ENCODE measurements around the gene ZNF335.
"Not testable (repeated sequence)": the region's sequence is repeated elsewhere in the genome, so short reads cannot be mapped to it uniquely, and the experiment has no call there.

ZNF335 gene

DNA sequence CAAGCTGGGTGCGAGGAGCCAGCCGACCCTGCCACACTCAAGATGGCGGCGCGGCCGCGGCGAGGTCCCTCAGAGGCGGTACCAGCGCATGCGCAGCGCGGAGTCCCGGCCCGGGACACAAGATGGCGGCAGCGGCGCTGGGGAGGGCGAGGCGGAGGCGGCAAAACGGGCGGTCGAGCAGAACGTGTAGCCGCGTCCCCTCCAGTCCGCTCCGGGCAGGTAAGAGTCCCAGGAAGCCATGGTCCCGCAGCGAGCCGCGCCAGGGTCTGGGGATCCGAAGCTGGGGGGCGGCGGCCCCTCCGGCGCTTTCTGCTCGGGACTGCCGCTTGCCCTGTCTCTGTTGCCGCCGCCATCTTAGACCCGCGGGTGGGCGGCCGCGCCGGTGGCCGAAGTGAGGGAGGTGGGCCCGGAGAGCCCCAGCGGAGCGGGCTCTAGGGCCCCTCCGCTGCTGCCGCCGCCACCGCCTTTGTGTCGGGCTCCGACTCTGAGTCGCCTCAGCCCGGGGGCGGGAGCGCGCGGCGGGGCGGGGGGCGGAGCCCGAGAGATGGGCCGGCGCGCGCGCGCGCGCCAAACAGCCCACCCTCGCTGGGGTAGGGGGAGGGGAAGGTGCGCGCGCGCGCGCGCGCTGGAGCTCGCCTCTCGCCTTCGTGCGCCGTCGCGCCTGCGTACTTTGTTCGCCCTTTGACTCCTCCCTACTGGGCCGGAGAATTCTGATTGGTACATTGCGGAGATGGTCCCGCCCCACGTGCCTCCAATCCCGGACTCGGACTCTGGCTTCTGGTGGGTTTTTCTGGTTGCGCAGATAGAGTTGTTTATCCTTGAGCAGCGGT, 37.2 kb downstream of the ZNF335 start, which contains the start of gene PCIF1:
TSS of gene PCIF1 (plus strand) at position 98 of the 830 bp plus-strand sequence. CDS start 4,317 bp downstream, outside the sequence.
- DNase-seq (ENCODE audit: low read depth in 2 of 2), result peak; percentile 95 to 97

DNA sequence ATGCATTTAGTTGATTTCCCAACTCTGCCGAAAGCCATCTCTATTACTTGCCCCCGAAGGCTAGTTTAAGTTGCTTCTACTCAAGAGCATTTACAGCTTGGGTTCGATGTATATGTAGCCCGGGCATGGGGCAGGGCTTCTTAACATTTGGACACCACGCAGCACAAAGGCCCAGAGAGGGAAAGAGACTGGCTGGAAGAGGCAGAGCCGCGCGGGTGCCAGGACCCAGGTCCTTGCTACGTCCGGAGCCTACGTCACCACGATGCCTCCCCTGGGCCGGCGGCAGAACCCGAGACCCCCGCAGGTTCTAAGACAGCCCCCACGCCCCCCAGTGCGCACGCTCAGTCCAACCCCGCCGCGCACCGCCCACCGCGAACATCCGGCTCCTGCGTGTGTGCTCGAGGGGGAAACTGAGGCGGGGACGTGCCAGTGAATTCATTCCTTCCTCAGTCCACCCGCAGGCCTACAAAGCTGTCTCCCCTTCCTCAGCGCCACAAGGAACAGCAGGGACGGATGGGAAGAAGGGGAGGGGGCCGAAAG, 37.9 kb downstream of the ZNF335 start:
- peak in 1 of 2 donors; percentile 25 for DNase-seq (ENCODE audit: low read depth in 2 of 2)

DNA sequence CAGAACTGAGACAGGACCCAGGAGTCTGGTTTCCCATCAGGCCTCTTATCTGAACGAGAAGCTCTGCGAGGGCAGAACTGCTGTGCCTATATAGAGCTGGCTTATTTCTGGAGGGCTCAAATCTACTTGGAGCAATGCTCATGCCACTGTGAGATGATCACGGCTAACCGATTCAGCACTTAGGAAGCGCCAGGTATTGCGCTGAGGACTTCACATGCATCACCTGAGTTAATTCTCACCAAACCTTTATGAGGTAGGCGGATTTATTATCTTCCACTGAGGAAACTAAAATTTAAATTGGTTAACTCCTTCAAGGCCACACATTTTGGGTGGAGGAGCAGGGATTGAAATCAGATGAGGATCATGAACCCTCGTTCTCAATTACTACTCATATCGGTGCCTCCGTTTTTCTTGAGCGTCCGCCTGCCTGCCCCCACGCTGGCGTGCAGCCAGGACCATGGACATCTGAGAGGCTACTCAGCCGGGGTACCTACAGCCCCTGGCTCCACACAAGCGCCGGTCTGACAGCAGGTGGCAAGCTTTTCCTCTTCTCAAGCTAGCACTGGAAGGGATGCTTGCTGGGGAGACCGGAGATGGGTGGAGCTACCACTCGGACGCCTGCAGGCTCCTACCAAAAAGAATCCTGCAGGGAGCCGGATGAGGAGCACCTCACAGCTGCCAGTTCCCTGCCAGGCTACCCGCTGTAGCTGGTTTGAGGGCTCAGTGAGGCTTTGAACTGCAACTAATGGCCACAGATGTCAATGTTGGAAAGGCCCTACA, 38.5 kb downstream of the ZNF335 start:
- DNase-seq (ENCODE audit: low read depth in 2 of 2), result peak; percentile 39 to 42

DNA sequence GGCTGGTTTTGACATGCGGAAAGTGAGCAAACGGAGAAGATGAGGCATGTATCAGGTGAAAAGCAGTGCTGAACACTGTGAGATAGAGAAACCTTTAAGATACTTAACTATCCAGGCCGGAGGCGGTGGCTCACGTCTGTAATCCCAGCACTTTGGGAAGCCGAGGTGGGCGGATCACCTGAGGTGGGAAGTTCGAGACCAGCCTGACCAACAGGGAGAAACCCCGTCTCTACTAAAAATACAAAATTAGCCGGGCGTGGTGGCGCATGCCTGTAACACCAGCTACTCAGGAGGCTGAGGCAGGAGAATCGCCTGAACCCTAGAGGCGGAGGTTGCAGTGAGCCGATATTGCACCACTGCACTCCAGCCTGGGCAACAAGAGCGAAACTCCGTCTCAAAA, 40.3 kb downstream of the ZNF335 start:
- not testable (repeated sequence) for DNase-seq (ENCODE audit: low read depth in 2 of 2)

DNA sequence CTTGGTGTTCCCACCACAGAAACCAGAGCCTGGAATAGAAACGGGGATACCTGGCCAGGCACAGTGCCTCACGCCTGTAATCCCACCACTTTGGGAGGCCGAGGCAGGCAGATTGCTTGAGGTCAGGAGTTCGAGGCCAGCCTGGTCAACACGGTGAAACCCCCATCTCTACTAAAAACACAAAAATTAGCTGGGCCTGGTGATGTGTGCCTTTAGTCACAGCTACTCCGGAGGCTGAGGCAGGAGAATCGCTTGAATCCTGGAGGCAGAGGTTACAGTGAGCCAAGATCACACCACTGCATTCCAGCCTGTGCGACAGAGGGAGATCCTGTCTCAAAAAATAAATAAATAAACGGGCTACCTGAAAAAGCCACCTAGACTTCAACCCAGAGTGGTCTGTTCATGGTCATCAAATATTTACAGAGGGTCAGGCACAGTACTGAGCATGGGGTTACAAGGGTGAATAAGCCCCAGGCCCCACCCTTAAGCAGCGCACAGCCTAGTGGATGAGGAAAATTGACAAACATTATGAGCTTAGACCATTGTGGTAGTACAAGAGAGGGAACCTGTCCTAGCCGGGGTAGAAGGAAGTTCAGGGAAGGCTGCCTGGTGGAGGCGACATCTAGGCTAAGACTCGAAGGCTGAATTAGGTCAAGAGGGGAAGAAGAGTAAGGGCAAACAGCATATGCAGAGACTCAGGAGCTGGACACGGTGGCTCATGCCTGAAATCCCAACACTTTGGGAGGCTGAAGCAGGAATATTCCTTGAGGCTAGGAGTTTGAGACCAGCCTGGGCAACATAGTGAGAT, 44.7 kb downstream of the ZNF335 start:
- no peak for DNase-seq (ENCODE audit: low read depth in 2 of 2)

DNA sequence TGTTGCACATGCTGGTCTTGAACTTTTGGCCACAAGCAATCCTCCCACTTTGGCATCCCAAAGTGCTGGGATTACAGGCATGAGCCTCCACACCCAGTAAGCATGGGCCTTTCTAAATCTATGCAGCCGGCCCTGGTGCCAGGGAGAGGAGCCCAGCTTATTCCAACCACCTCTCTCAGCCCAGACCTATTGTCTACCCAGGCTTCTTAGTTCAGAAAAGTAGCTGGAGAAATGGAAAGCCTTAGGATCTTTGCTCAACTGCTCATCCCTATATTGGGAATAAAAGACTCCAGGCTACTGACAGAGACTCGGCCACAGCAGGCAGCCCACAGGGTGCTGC, 45.3 kb downstream of the ZNF335 start:
- DNase-seq (ENCODE audit: low read depth in 2 of 2), result no peak

DNA sequence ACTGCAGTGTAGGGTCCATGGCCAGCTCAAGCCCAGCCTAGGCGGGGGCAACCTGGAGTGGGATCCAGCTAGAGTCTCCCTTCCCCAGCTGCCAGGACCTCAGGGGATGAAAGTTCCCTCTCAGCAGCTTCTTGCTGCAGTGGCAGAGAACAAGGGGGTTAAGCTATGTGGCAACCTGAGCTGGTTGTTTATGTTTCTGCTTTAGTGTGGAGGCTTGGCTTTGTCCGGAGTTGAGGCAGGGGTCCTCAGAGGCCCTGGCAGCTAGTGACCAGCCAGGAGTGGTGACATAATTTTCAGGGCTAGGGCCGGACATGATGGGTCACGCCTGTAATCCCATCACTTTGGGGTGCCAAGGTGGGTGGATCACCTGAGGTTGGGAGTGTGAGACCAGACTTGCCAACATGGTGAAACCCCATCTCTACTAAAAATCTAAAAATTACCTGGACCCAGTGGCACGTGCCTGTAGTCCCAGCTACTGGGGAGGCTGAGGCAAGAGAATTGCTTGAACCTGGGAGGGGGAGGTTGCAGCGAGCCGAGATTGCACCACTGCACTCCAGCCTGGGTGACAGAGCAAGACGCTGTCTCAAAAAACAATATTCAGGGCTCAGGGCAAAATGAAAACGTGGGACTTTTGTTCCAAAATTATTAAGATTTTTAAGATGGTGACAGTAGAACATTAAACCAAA, 46.0 kb downstream of the ZNF335 start:
- DNase-seq (ENCODE audit: low read depth in 2 of 2), result no peak

DNA sequence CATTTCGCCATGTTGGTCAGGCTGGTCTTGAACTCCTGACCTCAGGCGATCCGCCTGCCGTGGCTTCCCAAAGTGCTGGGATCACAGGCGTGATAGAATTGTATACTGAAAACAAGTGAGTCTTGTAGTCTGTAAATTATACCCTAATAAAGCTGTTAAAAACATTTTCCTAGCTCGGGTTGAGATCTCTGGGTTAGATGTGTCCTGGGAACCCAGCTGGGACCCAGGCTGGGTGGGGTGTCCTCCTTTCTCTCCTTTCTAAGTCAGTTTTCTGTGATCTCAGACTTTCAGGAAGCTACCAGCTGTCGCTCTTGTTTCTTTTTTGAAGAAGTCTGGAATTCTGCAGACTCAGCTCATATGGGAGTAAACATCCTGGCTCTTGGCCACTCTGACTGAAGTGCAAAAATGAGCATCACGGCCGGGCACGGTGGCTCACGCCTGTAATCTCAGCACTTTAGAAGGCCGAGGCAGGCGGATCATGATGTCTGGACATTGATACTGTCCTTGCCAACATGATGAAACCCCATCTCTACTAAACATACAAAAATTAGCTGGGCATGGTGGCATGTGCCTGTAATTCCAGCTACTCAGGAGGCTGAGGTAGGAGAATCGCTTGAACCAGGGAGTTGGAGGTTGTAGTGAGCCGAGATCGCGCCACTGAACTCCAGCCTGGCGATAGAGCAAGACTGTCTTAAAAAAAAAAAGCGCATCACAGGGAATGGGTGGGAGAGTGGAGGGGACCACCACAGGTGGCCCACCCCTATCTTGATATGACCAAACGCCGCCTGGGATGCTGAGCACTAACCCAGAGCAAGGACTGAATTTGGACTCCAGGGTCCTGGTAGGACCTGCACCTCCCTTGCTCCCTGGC, 47.4 kb downstream of the ZNF335 start:
- DNase-seq (ENCODE audit: low read depth in 2 of 2), result no peak

DNA sequence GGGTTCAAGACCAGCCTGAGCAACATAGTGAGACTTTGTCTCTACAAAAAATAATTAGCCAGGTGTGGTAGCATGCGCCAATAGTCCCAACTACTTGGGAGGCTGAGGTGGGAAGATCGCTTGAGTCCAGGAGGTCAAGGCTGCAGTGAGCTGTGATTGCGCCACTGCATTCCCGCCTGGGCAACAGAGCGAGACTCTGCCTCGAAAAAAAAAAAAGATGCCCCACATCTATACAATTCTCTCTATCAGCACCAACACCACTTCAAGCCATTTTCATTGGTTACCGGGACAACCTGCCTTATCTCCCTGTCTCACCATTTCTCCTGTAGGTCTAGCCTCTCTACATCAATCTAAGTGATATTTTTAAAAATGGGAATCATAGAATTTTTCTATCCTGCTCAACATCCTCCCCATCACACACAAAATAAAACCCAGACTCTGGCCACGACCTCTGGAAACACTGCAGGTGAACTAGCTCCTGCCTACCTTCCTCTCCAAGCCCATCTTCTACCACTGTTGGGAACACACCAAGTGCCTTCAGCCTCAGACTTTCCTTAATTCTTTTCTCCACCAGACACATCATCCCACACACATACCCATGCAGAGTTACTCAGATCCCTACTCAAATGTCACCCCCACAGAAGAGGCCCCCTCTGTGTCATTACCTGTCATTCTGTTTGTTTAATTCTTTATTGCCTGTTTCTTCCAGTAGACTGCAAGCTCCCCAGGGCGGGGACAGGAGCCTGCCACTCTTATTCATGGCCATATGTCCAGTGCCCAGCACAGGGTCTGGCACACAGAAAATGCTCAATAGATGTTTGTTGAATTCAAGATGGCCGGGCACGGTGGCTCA, 50.4 kb downstream of the ZNF335 start:
- DNase-seq (ENCODE audit: low read depth in 2 of 2), result no peak

DNA sequence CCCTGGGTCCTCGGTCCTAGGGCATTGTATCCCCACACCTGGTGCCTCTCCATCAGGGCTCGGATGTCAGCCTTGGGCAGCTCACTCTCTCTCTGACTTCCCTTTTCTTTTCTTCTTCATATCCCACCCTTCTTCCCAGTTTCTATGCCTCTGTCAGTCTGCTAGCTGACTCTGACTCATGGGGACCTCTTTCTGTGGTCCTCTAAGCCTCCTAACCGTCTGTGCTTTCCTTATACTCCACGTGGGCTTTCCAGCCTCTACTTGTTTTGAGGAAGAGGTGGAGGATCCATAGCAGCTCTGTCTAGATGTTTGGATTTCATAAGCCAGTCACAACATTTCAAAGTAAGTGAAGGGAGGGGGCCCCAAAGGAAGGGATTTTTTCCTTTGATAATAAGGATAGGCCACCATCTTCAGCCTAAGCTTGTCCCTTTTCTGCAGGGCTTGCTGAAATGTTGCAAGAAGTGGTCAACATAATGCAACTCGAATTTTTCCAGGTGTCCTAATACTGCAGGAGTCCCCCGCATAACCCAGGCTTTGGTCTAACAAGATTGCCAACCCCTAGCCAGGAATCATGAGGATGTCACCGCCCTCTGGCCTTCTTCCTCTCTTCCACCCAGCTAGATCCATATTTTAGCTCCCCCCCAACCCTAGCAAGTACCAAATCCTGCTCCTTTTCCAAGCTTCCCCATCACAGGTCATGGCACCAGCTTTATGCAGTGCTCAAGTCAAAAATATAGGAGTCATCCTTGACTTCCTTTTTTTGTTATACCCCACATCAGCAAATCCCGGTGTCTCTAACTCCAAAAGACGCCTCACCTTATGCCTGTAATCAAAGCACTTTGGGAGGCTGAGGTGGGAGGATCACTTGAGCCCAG, 51.3 kb downstream of the ZNF335 start:
- no peak for DNase-seq (ENCODE audit: low read depth in 2 of 2)

DNA sequence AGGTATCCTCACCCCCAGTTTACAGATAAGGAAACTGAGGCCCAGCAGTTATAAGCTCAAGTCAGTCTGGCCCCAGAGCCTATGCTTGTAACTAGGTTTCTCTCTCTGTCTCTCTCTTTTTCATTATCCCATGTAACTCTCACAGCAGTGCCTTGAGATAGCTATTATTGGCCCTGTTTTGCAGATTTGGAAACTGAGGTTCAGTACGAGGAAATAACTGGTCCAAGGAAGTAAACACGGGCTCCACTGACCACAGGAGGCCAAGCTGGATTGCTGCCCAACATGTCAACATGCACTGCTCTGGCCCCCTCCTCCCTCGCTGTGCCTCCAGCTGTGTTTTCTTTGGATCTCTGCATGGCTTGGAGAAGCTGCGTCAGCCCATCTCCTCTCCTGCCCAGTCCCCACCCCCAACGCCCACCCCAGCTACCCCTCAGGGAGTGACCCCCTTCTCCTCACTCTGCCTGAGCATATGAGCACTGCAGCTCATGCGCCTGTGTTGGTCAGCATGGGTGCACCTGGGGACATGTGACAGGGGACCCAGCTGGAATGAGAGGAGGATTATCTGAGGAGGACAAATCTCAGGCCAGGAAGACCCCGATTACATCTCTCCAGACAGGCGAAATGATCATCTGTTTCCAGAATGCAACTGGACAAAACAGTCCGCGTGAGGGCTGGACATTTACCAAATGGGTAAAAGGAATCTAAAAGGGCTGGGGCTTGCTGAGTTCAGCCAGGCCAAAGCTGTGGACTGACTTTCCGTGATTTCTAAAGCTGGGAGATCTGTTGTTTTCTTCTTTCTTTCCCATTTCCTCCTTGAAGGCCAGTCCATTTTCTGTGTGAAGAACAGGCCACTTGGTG, 52.2 kb downstream of the ZNF335 start:
- DNase-seq (ENCODE audit: low read depth in 2 of 2), result no peak

DNA sequence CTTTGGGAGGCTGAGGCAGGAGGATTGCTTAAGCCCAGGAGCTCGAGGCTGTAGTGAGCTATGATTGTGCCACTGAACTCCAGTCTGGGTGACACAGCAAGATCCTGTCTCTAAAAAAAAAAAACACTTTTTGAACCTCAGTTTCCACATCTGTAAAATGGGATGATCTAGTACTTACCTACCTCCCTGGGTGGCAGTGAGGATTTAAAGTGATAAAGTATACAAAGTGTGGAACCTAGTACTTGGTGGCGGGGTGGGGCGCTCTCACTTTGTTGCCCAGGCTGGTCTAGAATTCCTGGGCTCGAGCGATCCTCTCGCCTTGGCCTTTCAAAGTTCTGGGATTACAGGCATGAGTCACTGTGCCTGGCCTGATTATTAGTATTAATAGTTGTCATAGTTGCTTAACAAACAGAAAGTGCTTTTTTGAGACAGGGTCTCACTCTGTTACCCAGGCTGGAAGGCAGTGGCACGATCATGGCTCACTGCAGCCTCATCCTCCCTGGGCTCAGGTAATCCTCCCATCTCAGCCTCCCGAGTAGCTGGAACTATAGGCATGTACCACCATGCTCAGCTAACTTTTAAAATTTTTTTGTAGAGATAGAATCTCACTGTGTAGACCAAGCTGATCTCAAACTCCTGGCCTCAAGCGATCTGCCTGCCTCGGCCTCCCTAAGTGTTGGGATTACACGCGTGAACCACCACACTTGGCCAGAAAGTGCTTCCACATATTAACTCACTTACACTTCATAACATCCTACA, 53.0 kb downstream of the ZNF335 start:
- no peak for DNase-seq (ENCODE audit: low read depth in 2 of 2)

DNA sequence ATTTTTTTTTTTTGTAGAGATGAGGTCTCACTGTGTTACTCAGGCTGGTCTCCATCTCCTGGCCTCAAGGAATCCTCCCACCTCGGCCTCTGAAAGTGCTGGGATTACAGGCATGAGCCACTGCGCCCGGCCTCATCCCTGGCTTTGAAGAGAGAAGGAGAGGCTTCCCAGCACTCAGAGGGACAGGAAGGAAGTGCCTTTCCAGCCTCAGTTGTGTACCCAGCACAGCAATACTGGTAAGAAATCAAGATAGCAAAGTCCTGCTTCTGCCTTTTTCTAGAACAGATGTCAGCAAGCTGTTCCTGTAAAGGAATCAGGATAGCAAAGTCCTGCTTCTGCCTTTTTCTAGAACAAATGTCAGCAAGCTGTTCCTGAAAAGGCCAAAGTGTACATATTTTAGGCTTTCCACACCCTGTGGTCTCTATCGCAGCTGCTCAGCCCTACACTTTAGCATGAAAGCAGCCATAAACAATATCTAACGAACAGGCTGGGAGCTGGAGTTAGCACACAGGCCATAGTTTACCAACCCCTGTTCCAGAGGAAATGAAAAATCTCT, 53.7 kb downstream of the ZNF335 start:
- no peak for DNase-seq (ENCODE audit: low read depth in 2 of 2)

DNA sequence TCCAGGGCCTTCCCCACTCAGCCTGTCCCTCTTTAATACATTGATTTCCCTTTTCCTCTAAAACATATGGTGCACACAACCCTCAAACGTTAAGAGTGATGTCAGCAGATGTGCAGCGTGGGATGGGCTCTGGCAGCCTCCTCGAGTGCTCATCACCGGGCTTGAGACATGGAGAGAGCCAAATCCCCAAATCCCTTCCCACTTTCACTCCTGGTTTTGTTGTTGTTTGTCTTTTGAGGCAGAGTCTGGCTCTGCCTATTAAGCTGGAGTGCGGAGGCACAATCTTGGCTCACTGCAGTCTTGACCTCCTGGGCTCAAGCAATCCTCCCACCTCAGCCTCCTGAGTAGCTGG, 54.2 kb downstream of the ZNF335 start:
- DNase-seq (ENCODE audit: low read depth in 2 of 2), result no peak

DNA sequence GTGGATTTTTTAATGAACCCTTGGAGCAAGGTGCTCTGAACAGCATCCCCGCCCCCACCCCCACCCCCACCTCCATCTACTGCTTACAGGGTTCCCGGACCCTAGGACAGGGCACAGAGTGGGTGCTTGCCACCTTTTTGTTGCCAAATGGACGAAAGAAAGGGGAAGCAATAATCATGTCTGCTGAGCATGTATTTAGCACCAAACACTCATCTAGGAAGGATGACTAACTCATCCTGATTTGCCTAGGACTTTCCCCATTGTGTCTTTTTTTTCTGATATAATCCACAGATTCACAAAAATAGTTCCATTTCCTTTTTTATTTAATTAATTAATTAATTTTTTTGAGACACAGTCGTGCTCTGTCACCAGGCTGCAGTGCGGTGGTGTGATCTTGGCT, 58.9 kb downstream of the ZNF335 start:
- DNase-seq (ENCODE audit: low read depth in 2 of 2), result no peak

DNA sequence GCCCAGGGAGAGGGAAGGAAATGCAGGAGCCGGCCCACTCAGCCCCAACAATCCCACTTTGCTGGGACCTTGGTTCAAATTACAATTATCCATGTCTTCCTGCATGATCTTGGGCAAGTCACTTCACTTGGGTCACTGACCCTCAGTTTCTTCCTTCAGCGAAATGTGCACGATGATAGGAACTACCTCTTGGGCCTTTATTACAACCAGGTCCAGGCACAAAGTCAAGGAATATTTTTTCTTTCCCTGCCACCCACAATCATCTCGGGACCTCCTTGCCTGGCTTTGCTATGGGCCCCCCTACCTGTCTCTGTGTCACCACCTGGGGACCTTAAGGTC, 59.7 kb downstream of the ZNF335 start:
- DNase-seq (ENCODE audit: low read depth in 2 of 2), result no peak
